ENCODE data around the gene MRPS23.

GRCh38 chr17:57881143-57881542 lies 31.3 kb upstream of the MRPS23 start:
- TF ChIP-seq CTCF (IDR thresholded peaks at IDR 0.05), result no peak
- no peak for TF ChIP-seq POLR2A (IDR thresholded peaks at IDR 0.05)
